GM23338 (cell line): Measurements from ENCODE around the gene CUX1. TPM values are rescaled to one million over a fixed set of nuclear protein-coding genes. Genes with fewer than 3 reads are reported as not detected.

Source experiments
- ATAC-seq: fragments of 200-7000 bp; cut with Tn5 transposase; 3 replicates; pipeline ENCODE4 v1.9.1; 2020
- DNase-seq: peaks from one replicate; pipeline ENCODE4 v3.0.0-alpha.2; 2015; ENCODE audit warnings: low spot score
- H2AFZ ChIP-seq: fragments of 200-600 bp; sonication (generic); 2 replicates; pipeline ENCODE4 v1.8.0; 2016; ENCODE audit warnings: antibody characterized with exemption, mild to moderate bottlenecking, moderate library complexity
- H3F3A ChIP-seq: fragments of 200-600 bp; sonication (generic); replicated peaks from 2 replicates; pipeline ENCODE4 v1.8.0; 2017; ENCODE audit warnings: antibody characterized with exemption, mixed run types, low read depth
- H3K27ac ChIP-seq: fragments of 200-600 bp; sonication (generic); 2 replicates; pipeline ENCODE4 v1.6.1; 2016; ENCODE audit warnings: low read depth
- H3K27me3 ChIP-seq: fragments of 200-600 bp; sonication (generic); 2 replicates; pipeline ENCODE4 v1.8.0; 2016; ENCODE audit warnings: mild to moderate bottlenecking, mixed run types, moderate library complexity; ENCODE audit not compliant: insufficient read depth
- H3K36me3 ChIP-seq: fragments of 200-600 bp; sonication (generic); 2 replicates; pipeline ENCODE4 v1.8.0; 2016; ENCODE audit warnings: mild to moderate bottlenecking; ENCODE audit not compliant: insufficient read depth
- H3K4me1 ChIP-seq: fragments of 200-600 bp; sonication (generic); 2 replicates; pipeline ENCODE4 v1.8.0; 2016; ENCODE audit warnings: mild to moderate bottlenecking, moderate library complexity; ENCODE audit not compliant: insufficient read depth
- H3K4me2 ChIP-seq: fragments of 200-600 bp; sonication (generic); 2 replicates; pipeline ENCODE4 v1.7.1; 2017; ENCODE audit warnings: mixed run types
- H3K4me3 ChIP-seq: fragments of 200-600 bp; sonication (generic); 2 replicates; pipeline ENCODE4 v1.6.1; 2016; ENCODE audit warnings: mixed run types
- H3K79me2 ChIP-seq: fragments of 200-600 bp; sonication (generic); replicated peaks from 2 replicates; pipeline ENCODE4 v1.8.0; 2017; ENCODE audit warnings: mild to moderate bottlenecking; ENCODE audit not compliant: insufficient read depth
- H3K9me2 ChIP-seq: fragments of 200-600 bp; sonication (generic); 2 replicates; pipeline ENCODE4 v1.8.0; 2017; ENCODE audit not compliant: insufficient read depth
- H4K20me1 ChIP-seq: fragments of 200-600 bp; sonication (generic); replicated peaks from 2 replicates; pipeline ENCODE4 v1.8.0; 2017; ENCODE audit warnings: mild to moderate bottlenecking; ENCODE audit not compliant: insufficient read depth
- H3K27ac Mint-ChIP-seq: 2 replicates; pipeline ENCODE4 v1.8.0; 2020; ENCODE audit warnings: inconsistent platforms, mild to moderate bottlenecking, moderate library complexity, mixed read lengths
- H3K27me3 Mint-ChIP-seq: 3 replicates; pipeline ENCODE4 v1.8.0; 2022; ENCODE audit warnings: low read depth, mild to moderate bottlenecking, moderate library complexity, mixed read lengths, inconsistent platforms; ENCODE audit not compliant: insufficient read depth, poor library complexity
- H3K36me3 Mint-ChIP-seq: 3 replicates; pipeline ENCODE4 v1.8.0; 2021; ENCODE audit warnings: low read depth, mild to moderate bottlenecking, inconsistent platforms, moderate library complexity, mixed read lengths
- H3K4me1 Mint-ChIP-seq: 3 replicates; pipeline ENCODE4 v1.8.0; 2020; ENCODE audit warnings: mild to moderate bottlenecking, inconsistent platforms, mixed read lengths
- H3K4me3 Mint-ChIP-seq: 3 replicates; pipeline ENCODE4 v1.8.0; 2021; ENCODE audit warnings: moderate library complexity, mild to moderate bottlenecking, inconsistent platforms, mixed read lengths
- H3K9me3 Mint-ChIP-seq: 3 replicates; pipeline ENCODE4 v1.8.0; 2020; ENCODE audit warnings: moderate library complexity, mild to moderate bottlenecking, inconsistent platforms, mixed read lengths
- CREB1 ChIP-seq: fragments of 250-450 bp; sonication (Bioruptor Pico); IDR thresholded peaks from 2 replicates; pipeline ENCODE4 v1.5.0; 2020; ENCODE audit warnings: low read depth, mild to moderate bottlenecking, moderate library complexity
- EZH2 ChIP-seq: fragments of 200-600 bp; sonication (generic); IDR thresholded peaks from one replicate; pipeline ENCODE4 v1.8.0; 2017; ENCODE audit warnings: antibody characterized with exemption, mild to moderate bottlenecking, low read depth; ENCODE audit not compliant: unreplicated experiment
- EZH2phosphoT487 ChIP-seq: fragments of 200-600 bp; sonication (generic); IDR thresholded peaks from one replicate; pipeline ENCODE4 v1.8.1; 2018; ENCODE audit warnings: antibody characterized with exemption; ENCODE audit not compliant: unreplicated experiment
- JUNB ChIP-seq: IDR thresholded peaks from one replicate; pipeline ENCODE4 v1.6.1; 2016; ENCODE audit warnings: antibody characterized with exemption; ENCODE audit not compliant: unreplicated experiment
- NANOG ChIP-seq: IDR thresholded peaks from 2 replicates; pipeline ENCODE4 v1.6.1; 2016; ENCODE audit warnings: antibody characterized with exemption, borderline replicate concordance
- POLR2AphosphoS5 ChIP-seq: IDR thresholded peaks from 2 replicates; pipeline ENCODE4 v1.6.1; 2016; ENCODE audit warnings: antibody characterized with exemption, low read depth
- STAT1 ChIP-seq: IDR thresholded peaks from one replicate; pipeline ENCODE4 v1.6.1; 2016; ENCODE audit warnings: antibody characterized with exemption; ENCODE audit not compliant: unreplicated experiment
- ZNF114 ChIP-seq: fragments of 250-450 bp; sonication (Bioruptor Pico); IDR thresholded peaks from 2 replicates; pipeline ENCODE4 v1.5.0; 2020; ENCODE audit warnings: mild to moderate bottlenecking, moderate library complexity
- ZNF331 ChIP-seq: fragments of 250-450 bp; sonication (Bioruptor Pico); IDR thresholded peaks from 2 replicates; pipeline ENCODE4 v1.5.0; 2020; ENCODE audit warnings: low read depth, mild to moderate bottlenecking, moderate library complexity
- polyA plus RNA-seq: library from polyadenylated mRNA; unstranded; fragments of >200 nt; fragmentation: Nextera tagmentation; extraction: Ambion mirVana; gene quantifications from 2 replicates; pipeline ENCODE4 v1.2.1, GENCODE V29; 2016
- total RNA-seq: library from RNA; depleted of rRNA; stranded (reverse); fragments of >200 nt; shearing (Covaris generic); gene quantifications from 2 replicates; pipeline ENCODE4 v1.2.3, GENCODE V29; 2014
- TF ChIP-seq, protein P1 (sequence below): fragments of 250-450 bp; sonication (Bioruptor Pico); IDR thresholded peaks from 2 replicates; pipeline ENCODE4 v1.5.0; 2020; ENCODE audit warnings: mild to moderate bottlenecking, moderate library complexity
- TF ChIP-seq, protein P2 (sequence below): IDR thresholded peaks from 2 replicates; pipeline ENCODE4 v1.6.1; 2016; ENCODE audit warnings: antibody characterized with exemption
- TF ChIP-seq, protein P3 (sequence below), 2 experiments: fragments of 200-600 bp in 1 of 2; sonication (generic) in 1 of 2; conservative IDR thresholded peaks; 2 replicates each; pipeline versions ENCODE4 v1.5.1 to v1.6.1; 2016 to 2017; ENCODE audit warnings: antibody characterized with exemption in 2 of 2, low read depth in 2 of 2, mild to moderate bottlenecking in 2 of 2, moderate library complexity in 1 of 2
- TF ChIP-seq, protein P4 (sequence below): IDR thresholded peaks from one replicate; pipeline ENCODE4 v1.6.1; 2018; ENCODE audit warnings: antibody characterized with exemption; ENCODE audit not compliant: unreplicated experiment

The CUX1 gene
- total and polyA plus RNA-seq, 2 experiments from 2014 or later = 49.9 to 64.0 TPM

DNA sequence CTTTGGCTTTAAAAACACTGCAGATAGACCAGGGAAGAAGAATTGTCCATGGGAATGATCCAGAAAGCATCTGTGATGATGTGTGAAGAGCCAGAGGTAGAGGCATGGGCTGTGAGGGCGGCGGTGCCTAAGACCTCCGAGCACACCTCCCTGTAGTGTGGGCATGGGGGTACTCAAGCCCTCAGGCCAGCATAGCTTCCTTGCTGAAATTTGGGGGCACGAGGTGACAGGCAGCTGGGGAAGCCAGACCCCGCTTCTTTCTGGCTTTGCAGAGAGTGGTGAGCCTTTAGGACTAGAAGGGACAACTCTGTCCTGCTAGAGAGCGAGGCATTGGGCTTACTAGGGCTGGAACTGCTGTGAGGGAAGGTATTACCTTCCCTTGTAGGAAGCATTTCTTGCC is 281.6 kb downstream of the CUX1 start:
- no peak for ATAC-seq
- H3K27ac Mint-ChIP-seq = no peak overlapping the region
- H3K4me2 ChIP-seq = no peak overlapping the region
- peaks cover 15% of the 10 kb centered on the region for H3K4me1 Mint-ChIP-seq
- TF ChIP-seq ZNF331 (no peak), EZH2phosphoT487 (no peak), JUNB (no peak), EZH2 (no peak), POLR2AphosphoS5 (no peak), STAT1 (no peak), CREB1 (CRISPR knock-in tag) (no peak), NANOG (no peak), ZNF114 (CRISPR knock-in tag) (no peak)
- TF ChIP-seq, protein P1, sequence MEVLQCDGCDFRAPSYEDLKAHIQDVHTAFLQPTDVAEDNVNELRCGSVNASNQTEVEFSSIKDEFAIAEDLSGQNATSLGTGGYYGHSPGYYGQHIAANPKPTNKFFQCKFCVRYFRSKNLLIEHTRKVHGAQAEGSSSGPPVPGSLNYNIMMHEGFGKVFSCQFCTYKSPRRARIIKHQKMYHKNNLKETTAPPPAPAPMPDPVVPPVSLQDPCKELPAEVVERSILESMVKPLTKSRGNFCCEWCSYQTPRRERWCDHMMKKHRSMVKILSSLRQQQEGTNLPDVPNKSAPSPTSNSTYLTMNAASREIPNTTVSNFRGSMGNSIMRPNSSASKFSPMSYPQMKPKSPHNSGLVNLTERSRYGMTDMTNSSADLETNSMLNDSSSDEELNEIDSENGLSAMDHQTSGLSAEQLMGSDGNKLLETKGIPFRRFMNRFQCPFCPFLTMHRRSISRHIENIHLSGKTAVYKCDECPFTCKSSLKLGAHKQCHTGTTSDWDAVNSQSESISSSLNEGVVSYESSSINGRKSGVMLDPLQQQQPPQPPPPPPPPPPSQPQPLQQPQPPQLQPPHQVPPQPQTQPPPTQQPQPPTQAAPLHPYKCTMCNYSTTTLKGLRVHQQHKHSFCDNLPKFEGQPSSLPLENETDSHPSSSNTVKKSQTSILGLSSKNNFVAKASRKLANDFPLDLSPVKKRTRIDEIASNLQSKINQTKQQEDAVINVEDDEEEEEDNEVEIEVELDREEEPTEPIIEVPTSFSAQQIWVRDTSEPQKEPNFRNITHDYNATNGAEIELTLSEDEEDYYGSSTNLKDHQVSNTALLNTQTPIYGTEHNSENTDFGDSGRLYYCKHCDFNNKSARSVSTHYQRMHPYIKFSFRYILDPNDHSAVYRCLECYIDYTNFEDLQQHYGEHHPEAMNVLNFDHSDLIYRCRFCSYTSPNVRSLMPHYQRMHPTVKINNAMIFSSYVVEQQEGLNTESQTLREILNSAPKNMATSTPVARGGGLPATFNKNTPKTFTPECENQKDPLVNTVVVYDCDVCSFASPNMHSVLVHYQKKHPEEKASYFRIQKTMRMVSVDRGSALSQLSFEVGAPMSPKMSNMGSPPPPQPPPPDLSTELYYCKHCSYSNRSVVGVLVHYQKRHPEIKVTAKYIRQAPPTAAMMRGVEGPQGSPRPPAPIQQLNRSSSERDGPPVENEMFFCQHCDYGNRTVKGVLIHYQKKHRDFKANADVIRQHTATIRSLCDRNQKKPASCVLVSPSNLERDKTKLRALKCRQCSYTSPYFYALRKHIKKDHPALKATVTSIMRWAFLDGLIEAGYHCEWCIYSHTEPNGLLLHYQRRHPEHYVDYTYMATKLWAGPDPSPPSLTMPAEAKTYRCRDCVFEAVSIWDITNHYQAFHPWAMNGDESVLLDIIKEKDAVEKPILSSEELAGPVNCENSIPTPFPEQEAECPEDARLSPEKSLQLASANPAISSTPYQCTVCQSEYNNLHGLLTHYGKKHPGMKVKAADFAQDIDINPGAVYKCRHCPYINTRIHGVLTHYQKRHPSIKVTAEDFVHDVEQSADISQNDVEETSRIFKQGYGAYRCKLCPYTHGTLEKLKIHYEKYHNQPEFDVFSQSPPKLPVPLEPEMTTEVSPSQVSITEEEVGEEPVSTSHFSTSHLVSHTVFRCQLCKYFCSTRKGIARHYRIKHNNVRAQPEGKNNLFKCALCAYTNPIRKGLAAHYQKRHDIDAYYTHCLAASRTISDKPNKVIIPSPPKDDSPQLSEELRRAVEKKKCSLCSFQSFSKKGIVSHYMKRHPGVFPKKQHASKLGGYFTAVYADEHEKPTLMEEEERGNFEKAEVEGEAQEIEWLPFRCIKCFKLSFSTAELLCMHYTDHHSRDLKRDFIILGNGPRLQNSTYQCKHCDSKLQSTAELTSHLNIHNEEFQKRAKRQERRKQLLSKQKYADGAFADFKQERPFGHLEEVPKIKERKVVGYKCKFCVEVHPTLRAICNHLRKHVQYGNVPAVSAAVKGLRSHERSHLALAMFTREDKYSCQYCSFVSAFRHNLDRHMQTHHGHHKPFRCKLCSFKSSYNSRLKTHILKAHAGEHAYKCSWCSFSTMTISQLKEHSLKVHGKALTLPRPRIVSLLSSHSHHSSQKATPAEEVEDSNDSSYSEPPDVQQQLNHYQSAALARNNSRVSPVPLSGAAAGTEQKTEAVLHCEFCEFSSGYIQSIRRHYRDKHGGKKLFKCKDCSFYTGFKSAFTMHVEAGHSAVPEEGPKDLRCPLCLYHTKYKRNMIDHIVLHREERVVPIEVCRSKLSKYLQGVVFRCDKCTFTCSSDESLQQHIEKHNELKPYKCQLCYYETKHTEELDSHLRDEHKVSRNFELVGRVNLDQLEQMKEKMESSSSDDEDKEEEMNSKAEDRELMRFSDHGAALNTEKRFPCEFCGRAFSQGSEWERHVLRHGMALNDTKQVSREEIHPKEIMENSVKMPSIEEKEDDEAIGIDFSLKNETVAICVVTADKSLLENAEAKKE (CRISPR knock-in tag) = no peak
- TF ChIP-seq, protein P2, sequence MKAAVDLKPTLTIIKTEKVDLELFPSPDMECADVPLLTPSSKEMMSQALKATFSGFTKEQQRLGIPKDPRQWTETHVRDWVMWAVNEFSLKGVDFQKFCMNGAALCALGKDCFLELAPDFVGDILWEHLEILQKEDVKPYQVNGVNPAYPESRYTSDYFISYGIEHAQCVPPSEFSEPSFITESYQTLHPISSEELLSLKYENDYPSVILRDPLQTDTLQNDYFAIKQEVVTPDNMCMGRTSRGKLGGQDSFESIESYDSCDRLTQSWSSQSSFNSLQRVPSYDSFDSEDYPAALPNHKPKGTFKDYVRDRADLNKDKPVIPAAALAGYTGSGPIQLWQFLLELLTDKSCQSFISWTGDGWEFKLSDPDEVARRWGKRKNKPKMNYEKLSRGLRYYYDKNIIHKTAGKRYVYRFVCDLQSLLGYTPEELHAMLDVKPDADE = no peak
- TF ChIP-seq, protein P3, sequence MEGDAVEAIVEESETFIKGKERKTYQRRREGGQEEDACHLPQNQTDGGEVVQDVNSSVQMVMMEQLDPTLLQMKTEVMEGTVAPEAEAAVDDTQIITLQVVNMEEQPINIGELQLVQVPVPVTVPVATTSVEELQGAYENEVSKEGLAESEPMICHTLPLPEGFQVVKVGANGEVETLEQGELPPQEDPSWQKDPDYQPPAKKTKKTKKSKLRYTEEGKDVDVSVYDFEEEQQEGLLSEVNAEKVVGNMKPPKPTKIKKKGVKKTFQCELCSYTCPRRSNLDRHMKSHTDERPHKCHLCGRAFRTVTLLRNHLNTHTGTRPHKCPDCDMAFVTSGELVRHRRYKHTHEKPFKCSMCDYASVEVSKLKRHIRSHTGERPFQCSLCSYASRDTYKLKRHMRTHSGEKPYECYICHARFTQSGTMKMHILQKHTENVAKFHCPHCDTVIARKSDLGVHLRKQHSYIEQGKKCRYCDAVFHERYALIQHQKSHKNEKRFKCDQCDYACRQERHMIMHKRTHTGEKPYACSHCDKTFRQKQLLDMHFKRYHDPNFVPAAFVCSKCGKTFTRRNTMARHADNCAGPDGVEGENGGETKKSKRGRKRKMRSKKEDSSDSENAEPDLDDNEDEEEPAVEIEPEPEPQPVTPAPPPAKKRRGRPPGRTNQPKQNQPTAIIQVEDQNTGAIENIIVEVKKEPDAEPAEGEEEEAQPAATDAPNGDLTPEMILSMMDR (conservative IDR thresholded peaks at IDR 0.05; ENCODE audit: low read depth in 2 of 2) = no peak
- TF ChIP-seq, protein P4, sequence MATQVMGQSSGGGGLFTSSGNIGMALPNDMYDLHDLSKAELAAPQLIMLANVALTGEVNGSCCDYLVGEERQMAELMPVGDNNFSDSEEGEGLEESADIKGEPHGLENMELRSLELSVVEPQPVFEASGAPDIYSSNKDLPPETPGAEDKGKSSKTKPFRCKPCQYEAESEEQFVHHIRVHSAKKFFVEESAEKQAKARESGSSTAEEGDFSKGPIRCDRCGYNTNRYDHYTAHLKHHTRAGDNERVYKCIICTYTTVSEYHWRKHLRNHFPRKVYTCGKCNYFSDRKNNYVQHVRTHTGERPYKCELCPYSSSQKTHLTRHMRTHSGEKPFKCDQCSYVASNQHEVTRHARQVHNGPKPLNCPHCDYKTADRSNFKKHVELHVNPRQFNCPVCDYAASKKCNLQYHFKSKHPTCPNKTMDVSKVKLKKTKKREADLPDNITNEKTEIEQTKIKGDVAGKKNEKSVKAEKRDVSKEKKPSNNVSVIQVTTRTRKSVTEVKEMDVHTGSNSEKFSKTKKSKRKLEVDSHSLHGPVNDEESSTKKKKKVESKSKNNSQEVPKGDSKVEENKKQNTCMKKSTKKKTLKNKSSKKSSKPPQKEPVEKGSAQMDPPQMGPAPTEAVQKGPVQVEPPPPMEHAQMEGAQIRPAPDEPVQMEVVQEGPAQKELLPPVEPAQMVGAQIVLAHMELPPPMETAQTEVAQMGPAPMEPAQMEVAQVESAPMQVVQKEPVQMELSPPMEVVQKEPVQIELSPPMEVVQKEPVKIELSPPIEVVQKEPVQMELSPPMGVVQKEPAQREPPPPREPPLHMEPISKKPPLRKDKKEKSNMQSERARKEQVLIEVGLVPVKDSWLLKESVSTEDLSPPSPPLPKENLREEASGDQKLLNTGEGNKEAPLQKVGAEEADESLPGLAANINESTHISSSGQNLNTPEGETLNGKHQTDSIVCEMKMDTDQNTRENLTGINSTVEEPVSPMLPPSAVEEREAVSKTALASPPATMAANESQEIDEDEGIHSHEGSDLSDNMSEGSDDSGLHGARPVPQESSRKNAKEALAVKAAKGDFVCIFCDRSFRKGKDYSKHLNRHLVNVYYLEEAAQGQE = no peak
- H4K20me1 ChIP-seq = no peaks in the 10 kb centered on the region
- peaks cover 18% of the 10 kb centered on the region for H3K4me1 ChIP-seq
- no peak overlapping the region for H3K4me3 ChIP-seq
- no peak overlapping the region for H2AFZ ChIP-seq
- no peaks in the 10 kb centered on the region for H3K27me3 ChIP-seq
- H3K36me3 Mint-ChIP-seq = peaks cover 24% of the 10 kb centered on the region
- H3K9me2 ChIP-seq = no peaks in the 10 kb centered on the region
- no peak overlapping the region for H3K27ac ChIP-seq
- no peak overlapping the region for H3K4me3 Mint-ChIP-seq
- H3K9me3 Mint-ChIP-seq = no peaks in the 10 kb centered on the region
- H3F3A ChIP-seq = peaks cover 5% of the 10 kb centered on the region; the same call in 1 of the 2 replicates
- no peak for DNase-seq
- peaks cover 5% of the 10 kb centered on the region for H3K27me3 Mint-ChIP-seq
- peaks cover 6% of the 10 kb centered on the region for H3K79me2 ChIP-seq
- H3K36me3 ChIP-seq = peaks cover 2% of the 10 kb centered on the region
